SIG-M5 (cell line): ENCODE measurements around the gene MRPL20.
"Not testable (repeated sequence)": the region's sequence is repeated elsewhere in the genome, so short reads cannot be mapped to it uniquely, and the experiment has no call there.

ENCODE experiments used
- DNase-seq: peaks from one replicate; lab custom pipeline; 2025; lab: John Stamatoyannopoulos, UW

The MRPL20 gene

DNA sequence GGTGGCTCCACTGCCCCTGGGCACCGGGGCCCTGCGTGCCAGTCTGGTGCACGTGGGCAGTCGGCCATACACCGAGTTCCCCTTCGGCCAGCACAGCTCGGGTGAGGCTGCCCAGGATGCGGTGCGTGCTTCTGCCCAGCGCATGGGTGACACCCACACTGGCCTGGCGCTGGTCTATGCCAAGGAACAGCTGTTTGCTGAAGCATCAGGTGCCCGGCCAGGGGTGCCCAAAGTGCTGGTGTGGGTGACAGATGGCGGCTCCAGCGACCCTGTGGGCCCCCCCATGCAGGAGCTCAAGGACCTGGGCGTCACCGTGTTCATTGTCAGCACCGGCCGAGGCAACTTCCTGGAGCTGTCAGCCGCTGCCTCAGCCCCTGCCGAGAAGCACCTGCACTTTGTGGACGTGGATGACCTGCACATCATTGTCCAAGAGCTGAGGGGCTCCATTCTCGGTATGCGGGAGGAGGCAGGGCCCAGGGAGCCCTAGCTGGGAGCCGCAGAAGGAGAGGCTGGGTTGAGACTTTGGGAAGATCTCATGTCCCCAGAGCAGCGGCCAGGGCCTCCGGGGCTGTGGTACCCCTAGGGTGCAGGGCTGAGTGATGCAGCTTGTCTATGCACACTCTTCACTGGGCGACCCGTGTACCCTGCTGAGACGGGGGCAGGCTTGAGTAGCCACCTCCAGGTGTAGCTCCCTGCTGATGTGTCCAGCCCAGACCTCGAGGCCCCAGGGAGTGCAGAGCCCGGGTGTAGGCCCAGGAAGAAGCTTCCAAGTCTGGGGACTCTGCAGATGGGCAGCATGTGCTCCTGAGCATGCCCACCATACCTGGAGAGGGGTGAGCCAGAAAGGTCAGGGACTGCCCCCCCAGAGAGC, 30.2 kb upstream of the MRPL20 start:
- DNase-seq: no peak

- DNase-seq: no peak
These were observed 29.5 kb upstream of the MRPL20 start for GRCh38 chr1:1436630-1437032.

GRCh38 chr1:1435911-1436629, 29.0 kb upstream of the MRPL20 start:
- DNase-seq: no peak

GRCh38 chr1:1435106-1435903, 28.2 kb upstream of the MRPL20 start, which contains the start of gene VWA1:
VWA1 (plus strand) TSS chr1:1435690; CDS start chr1:1435749, 59 bp downstream.
- DNase-seq: no peak

DNA sequence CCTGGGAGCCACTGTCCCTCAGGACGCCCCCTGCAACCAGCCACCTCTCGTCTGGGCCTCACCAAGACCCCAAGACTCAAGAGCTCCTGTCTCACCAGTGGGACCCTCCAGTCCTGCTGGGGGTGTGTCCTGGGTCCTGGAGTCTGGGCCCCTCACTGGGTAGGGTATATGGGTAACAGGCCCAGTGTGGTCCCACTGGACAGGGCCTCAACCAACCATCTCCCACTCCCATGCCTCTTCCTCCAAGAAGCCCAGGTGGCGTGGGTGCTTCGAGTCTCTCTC, 27.7 kb upstream of the MRPL20 start:
- no peak for DNase-seq

DNA sequence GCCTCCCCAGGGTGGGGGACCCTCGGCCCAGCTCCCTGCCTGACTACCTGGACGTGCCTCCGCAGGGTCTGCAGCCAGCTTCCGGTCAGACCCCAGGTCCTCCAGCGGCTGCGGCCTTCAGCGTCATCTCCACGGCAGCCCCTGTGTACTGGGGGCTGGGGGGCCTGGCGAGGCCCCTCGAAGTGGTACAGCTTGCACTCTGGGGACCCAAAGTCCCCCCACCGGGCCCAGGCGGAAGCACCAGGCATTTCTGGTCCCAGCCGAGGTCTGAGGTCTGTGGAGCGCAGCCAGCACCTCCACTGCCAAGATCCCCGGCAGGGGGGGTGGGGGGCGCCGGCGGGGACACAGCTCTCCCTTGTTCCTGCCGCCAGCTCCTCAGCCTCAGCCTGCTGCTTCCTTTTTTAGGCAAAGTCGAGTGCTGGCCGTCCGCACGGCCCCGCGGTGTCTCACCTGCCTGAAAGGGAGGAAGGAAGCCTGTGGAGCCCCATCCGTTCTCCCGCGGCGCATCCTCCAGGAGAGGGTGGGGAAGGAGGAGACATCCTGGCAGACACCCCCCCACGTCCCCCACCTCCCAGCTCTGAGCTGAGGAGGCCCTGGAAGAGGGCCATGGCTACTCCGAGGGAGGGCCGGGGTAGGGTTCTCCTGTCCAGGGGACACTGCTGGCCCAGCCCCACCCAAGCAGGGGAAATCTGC, 27.2 kb upstream of the MRPL20 start:
- DNase-seq: no peak

DNA sequence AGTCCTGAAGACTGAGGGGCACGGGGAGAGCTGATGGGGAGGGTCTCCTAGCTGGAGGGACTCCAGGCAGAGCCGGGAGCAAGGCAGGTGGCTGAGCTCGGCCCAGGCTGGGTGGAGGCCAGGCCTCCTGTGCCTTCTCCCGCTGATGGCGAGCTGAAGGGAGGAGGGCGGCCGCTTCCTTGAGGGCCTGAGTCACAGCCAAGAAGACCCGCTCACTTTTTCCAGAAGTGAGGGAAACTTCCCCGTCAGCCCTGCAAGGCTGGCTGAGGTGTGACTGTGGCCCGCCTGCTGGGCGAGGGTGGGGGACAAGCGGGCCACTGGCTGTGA, 26.7 kb upstream of the MRPL20 start:
- DNase-seq: no peak

- DNase-seq: no peak
These were observed 26.1 kb upstream of the MRPL20 start for GRCh38 chr1:1432951-1433803.

- no peak for DNase-seq
These were observed 25.3 kb upstream of the MRPL20 start for GRCh38 chr1:1432274-1432950.

DNA sequence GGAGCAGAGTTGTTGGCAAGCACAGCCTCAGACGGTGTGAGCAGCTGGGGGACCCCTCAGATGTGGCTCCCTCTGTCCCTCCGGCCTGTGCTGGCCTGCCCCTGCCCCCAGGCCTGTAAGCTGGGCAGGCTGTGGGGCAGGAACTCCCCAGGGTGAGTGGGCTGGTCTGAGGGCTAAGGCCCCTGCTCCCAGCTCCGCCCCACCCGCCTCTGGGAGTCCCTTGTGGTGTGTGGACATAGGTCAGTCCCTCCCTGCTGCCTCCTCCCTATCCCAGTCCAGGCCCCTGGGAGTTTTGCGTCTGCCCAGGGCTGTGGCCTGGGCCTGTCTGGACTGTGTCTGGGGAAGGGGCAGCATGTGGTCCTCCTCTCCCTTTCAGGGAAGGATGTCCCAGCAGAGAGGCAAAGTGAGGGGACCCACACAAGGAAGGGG, 24.8 kb upstream of the MRPL20 start:
- DNase-seq: no peak

GRCh38 chr1:1430992-1431844, 24.1 kb upstream of the MRPL20 start:
- no peak for DNase-seq

DNA sequence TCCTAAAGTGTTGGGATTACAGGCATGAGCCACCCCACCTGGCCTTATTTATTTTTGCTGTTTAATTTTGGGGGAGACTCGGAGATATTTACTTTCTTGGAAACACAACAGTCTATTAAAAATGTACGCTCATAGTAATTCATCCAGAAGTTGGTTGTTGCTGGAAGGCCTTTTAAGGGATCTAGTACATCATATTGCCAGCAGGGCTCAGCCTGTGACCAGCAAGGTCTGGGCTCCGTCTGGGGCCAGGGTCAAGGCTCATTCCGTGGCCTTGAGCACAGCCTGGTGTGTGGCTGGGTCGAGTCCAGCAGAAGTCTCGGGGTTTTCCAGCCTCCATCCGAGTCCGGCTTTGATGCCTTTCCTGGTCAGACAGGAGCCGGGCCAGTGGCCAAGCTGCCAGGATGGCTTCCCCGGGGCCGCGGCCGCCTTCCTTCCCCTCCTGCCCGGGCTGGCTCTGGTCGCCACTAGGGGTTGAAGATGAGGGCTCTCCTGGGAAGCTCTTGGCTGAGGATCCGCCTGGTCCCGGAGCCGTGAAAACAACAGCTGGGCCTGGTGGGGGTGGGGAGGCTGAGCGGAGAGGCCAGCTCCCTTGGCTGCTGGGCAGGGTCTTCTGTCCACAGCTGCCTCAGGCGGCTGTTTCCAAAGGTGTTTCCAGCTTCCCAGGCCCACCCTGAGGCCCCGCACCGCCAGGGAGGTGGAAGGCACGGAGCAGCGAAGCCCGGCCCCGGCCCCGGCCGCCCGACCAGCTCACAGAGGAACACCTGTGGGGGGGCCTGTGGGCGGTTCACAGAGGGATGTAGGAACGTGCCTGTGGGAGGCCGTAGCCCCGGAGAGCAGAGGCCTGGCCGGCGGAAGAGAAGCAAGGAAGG, 23.3 kb upstream of the MRPL20 start:
- no peak for DNase-seq

- DNase-seq: no peak
These were observed 22.6 kb upstream of the MRPL20 start for GRCh38 chr1:1429671-1430073.

GRCh38 chr1:1428967-1429366, 21.9 kb upstream of the MRPL20 start:
- not testable (repeated sequence) for DNase-seq

GRCh38 chr1:1428174-1428573, 21.1 kb upstream of the MRPL20 start:
- no peak for DNase-seq

DNA sequence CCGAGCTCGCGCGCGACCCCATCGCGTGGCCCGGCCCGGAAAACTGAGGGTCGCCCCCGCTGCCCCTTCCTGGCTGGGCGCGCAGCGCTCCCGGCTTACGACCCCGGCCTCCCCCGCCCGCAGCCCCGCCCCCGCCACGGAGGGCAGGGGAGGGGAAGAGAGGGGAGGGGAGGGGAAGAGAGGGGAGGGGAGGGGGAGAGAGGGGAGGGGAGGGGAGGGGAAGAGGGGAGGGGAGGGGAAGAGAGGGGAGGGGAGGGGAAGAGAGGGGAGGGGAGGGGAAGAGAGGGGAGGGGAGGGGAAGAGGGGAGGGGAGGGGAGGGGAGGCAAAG, 20.7 kb upstream of the MRPL20 start:
- DNase-seq: no peak

GRCh38 chr1:1427106-1427819, 20.2 kb upstream of the MRPL20 start:
- no peak for DNase-seq

DNA sequence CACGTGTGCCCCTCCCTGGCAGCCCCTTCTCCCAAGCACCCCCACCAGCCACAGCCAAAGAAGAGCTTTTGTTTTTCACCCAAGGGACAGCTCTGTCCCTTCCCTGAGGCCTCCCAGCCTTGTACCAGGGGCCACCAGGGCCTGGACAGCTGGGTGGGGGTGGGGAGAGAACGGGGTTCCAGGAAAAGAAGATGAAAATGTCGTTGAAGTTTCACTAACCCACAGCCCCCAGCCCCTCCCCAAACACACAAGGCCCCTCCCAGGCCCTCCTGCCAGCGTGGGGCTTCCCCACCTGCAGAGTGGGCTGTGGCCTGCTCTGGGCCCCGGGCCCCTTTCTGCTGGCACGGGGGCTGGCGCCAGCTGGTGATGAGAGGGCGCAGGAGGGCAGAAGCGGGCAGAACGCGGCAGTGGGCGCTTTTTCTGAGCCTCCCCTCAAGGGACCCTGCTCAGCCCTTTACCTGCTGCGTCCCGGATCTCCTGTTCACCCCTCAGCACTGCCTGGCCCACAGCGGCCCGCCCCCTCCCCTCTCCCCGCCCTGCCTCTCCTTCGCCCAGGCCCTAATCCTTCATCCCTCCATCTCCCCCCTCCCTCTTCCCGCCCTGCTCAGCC, 19.5 kb upstream of the MRPL20 start:
- DNase-seq: no peak
